Epithelial cell of proximal tubule (primary cell): ENCODE results near the gene TSR2. TPM values are rescaled to one million over a fixed set of nuclear protein-coding genes. Genes with fewer than 3 reads are reported as not detected.
"Not testable (repeated sequence)": the region's sequence is repeated elsewhere in the genome, so short reads cannot be mapped to it uniquely, and the experiment has no call there.

Experiments
- DNase-seq: peaks from one replicate; pipeline ENCODE4 v3.0.0-alpha.2; 2011; ENCODE audit warnings: low read depth
- H3K4me3 ChIP-seq: 2 replicates; pipeline ENCODE4 v1.5.1; 2011; ENCODE audit warnings: low read depth, mild to moderate bottlenecking, low read length
- CTCF ChIP-seq: conservative IDR thresholded peaks from 2 replicates; pipeline ENCODE4 v1.5.1; 2012; ENCODE audit warnings: low read depth, mild to moderate bottlenecking, low read length
- total RNA-seq: library from RNA; depleted of rRNA; stranded (reverse); fragments of >200 nt; gene quantifications from 2 replicates; pipeline ENCODE4 v1.2.3, GENCODE V29; 2015

The TSR2 gene
- total RNA-seq, 1 donor from 2014 or later, result 13.2 TPM

- no peak overlapping the region for H3K4me3 ChIP-seq
- TF ChIP-seq CTCF, result no peak
- no peak for DNase-seq
Observed at GRCh38 chrX:54470054-54470760, 30.0 kb downstream of the TSR2 start.

- DNase-seq, result no peak
- TF ChIP-seq CTCF, result no peak
- H3K4me3 ChIP-seq, result peak overlapping the region; percentile 60
Observed at GRCh38 chrX:54473993-54474859, 34.0 kb downstream of the TSR2 start.

- no peak for DNase-seq
- no peak overlapping the region for H3K4me3 ChIP-seq
- TF ChIP-seq CTCF, result no peak
Observed at GRCh38 chrX:54479136-54480111, 39.2 kb downstream of the TSR2 start.

GRCh38 chrX:54482839-54483593 lies 42.8 kb downstream of the TSR2 start:
- TF ChIP-seq CTCF, result no peak
- DNase-seq, result no peak
- no peak overlapping the region for H3K4me3 ChIP-seq

GRCh38 chrX:54483946-54484345 lies 43.7 kb downstream of the TSR2 start:
- TF ChIP-seq CTCF, result no peak
- H3K4me3 ChIP-seq, result no peak overlapping the region
- DNase-seq, result no peak

- H3K4me3 ChIP-seq, result no peak overlapping the region
- no peak for DNase-seq
- no peak for TF ChIP-seq CTCF
Observed at GRCh38 chrX:54484666-54485065, 44.5 kb downstream of the TSR2 start.

GRCh38 chrX:54489819-54490218 lies 49.6 kb downstream of the TSR2 start:
- H3K4me3 ChIP-seq, DNase-seq: not testable (repeated sequence)
